Measurements from ENCODE around the gene SYTL3.

DNA sequence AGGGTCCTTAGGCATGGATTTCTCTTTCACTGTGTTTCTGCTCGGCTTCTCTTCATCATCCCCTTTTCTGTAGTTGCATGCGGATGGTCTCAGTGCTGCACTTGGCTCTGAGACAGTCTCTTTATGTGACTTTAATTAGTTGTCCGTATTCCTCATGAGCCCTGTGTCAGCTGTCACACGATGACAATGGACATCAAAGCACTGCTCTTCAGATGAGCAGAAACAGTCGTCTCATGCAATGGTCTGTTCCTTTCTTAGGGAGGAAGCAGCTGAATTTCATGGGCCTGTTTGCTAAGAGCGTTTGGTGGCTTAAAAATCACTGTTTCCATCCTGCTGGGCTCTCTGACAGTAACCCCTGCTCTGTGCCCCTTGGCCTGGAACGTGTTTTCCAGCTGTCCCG, 64.9 kb downstream of the SYTL3 start:
- TF ChIP-seq, protein P1, sequence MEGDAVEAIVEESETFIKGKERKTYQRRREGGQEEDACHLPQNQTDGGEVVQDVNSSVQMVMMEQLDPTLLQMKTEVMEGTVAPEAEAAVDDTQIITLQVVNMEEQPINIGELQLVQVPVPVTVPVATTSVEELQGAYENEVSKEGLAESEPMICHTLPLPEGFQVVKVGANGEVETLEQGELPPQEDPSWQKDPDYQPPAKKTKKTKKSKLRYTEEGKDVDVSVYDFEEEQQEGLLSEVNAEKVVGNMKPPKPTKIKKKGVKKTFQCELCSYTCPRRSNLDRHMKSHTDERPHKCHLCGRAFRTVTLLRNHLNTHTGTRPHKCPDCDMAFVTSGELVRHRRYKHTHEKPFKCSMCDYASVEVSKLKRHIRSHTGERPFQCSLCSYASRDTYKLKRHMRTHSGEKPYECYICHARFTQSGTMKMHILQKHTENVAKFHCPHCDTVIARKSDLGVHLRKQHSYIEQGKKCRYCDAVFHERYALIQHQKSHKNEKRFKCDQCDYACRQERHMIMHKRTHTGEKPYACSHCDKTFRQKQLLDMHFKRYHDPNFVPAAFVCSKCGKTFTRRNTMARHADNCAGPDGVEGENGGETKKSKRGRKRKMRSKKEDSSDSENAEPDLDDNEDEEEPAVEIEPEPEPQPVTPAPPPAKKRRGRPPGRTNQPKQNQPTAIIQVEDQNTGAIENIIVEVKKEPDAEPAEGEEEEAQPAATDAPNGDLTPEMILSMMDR (IDR thresholded peaks at IDR 0.05): no peak
- no peak for TF ChIP-seq POLR2A (IDR thresholded peaks at IDR 0.05)

Data from Peyer's patch (tissue), 4 donors.